CD4-positive, alpha-beta T cell treated with Interleukin-1 beta for 1 hour (primary cell): ENCODE data around the gene HHATL.

Source experiments
- DNase-seq, 2 donors: peaks; one replicate each; pipeline ENCODE4 v3.0.0-alpha.2; 2020 to 2022

HHATL gene

GRCh38 chr3:42683875-42684598 lies 18.6 kb downstream of the HHATL start:
- peak in 1 of 2 donors; percentile 28 for DNase-seq

DNA sequence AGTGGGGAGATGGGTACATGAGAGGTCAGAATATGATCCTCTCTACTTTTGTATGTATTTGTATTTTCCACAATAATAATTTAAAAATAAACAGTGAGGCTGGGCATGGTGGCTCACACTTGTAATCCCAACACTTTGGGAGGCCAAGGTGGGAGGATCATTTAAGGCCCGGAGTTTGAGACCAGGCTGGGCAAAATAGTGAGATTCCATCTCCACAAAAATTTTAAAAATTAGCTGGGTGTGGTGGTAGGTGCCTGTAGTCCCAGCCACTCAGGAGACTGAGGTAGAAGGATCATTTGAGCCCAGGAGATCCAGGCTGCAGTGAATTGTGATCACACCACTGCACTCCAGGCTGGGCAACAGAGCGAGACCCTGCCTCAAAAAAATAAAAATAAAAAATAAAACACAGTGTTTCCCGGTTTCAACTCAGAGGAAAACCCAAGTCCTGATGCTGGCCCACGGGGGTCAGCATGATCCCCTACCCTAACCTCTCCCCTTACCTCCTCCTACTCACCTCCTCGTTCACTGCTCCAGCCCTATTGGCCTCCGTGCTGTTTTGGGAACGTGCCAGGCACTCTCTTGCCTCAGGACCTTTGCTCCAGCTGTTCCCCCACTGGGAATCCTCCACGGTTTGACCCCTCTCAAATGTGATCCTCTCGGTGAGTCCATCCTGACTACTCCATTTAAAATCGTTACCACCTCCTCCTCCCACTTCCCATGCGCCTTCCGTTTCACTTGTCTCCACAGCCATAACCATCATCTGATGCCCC lies 20.1 kb downstream of the HHATL start:
- DNase-seq, result no peak

GRCh38 chr3:42681361-42682038 lies 21.1 kb downstream of the HHATL start:
- no peak for DNase-seq

- DNase-seq, result no peak
Measured at GRCh38 chr3:42680806-42681205, 21.8 kb downstream of the HHATL start.

DNA sequence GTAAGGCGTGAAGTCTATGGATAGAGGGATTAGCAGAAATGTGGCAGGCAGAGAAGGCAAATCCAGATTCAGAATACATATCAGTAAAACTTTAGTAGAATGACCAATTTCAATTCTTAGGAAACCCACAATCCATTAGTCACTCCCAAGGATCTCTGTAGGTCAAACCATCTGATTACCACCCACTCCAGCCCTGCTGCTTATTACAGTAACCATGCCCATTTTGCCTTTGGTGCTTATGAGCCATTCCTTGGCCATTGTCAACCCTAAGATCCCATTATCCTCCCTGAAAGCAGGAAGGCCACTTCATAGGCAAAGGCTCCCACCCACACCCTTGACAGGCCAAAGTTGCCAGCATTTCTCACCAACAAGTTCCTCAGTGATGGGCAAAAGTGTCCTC lies 22.3 kb downstream of the HHATL start:
- DNase-seq, result no peak

GRCh38 chr3:42678447-42678846 lies 24.2 kb downstream of the HHATL start:
- DNase-seq, result no peak

GRCh38 chr3:42675909-42676308 lies 26.7 kb downstream of the HHATL start:
- DNase-seq, result no peak

GRCh38 chr3:42674146-42674545 lies 28.5 kb downstream of the HHATL start:
- no peak for DNase-seq

GRCh38 chr3:42673082-42673481 lies 29.5 kb downstream of the HHATL start:
- DNase-seq, result no peak

DNA sequence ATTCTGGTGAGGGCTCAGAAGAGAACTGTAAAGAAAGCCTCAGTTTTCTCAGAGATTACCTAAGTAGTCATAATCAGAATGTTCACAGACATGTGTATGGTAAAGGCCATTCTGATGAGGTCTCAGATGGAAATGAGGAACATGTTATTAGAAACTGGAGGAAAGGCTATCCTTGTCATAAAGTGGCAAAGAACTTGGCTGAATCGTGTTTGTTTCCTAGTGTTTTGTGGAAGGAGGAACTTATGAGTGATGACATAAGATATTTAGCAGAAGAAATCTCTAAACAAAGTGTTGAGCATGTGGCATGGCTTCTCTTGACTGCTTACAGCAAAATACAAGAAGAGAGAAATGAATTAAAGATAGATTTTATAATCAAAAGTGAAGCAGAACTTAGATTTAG lies 30.1 kb downstream of the HHATL start:
- no peak for DNase-seq

DNA sequence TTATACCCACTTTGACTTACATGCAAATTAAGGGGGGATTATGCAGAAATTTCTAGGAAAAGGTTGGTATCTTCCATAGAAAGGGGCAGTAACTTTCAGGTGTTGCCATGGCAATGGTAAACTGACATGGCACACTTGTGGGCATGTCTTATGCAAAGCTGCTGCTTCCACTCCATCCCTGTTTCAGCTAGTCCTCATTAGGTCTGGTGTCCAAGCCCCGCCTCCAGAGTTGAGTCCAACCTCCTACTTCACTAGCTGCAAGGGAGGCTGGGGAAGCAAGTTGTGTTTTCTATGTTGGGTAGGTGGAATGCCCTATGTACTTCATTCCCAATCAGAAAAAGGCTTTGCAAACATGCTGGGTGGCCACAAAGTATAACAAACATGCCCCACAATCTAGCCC lies 31.9 kb downstream of the HHATL start:
- DNase-seq, result no peak

DNA sequence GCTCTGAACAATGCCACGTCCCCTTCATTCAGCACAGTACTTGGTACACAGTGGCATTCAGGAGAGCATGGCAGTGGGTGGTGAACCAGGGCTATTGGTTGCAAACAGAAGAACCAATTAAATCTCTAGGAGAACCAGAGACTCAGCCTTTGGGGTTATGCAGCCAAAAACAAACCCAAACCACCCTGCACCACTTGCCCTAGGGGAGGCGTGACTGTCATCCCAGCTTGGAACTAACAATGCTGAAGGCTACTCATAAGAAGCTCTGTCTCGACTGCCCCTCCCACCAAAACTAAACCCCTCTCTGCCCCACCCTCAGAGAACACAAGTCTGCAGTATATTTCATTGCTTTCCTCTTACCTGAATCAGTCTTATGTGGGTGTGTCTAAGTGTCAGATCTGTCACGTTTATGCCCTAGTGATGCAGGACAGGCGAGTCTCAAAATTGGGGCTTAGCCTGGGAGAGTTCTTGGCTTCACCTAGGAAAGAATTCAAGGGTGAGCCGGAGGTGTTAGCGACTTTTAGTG lies 32.5 kb downstream of the HHATL start:
- no peak for DNase-seq

GRCh38 chr3:42668793-42669217 lies 33.8 kb downstream of the HHATL start:
- DNase-seq, result no peak

DNA sequence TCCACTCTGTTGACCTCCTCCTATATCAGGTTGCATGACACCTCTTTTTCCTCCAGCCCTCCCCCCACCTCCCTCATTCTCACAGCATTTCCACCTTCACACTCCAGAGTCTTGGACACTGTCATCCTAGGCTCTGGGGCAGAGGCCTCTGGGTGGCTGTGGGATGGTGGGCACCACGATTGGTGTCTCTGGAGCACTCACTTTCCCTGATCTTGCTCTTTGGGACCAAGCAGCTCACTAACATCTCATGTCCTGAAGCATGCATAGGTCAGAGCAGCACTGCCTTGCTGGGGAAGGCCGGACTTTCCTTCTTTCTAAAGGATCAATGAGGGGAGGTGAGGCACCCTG lies 34.2 kb downstream of the HHATL start:
- DNase-seq, result no peak

DNA sequence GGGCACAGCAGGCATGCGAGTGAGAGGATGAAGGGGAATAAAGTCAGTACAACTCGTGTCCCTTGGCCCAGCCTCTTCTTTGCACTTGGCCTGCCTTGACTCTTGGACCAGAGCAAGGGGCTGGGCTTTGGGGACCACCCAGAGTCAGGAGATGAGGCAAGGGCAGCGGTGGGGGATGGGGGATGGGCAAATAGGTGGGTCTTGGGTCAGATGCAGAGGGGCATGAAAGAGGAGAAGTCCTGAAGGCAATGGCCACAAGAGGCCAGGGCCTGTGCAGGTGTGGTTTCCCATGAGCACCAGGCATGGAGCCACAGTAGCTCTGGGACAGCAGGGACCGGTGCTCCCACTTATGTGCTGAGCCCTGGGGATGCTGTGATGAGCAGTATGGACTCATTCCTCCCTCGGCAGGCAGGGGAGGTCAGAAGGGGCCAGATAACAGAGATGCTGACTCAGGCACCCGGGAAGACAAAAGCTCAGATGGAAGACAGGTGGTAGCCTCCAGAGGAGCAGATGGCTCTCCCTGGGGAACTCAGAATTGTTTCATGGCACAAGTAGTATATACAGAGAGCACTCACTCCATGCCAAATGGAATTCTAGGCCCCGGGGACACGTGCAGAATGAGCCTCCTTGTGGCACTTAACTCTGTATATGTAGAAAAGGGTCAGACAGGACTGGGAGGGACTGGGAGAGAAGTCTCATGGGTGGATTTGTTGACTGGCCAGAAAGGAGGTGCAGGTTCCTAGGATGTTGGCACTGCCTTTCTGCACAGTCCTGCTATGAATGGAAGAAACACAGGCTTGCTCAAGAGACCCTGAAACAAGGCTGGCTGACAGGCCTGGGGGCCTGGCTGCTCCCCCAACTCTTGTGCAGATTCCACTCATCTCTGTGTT lies 34.8 kb downstream of the HHATL start:
- no peak for DNase-seq

- no peak for DNase-seq
Measured at GRCh38 chr3:42667096-42667522, 35.5 kb downstream of the HHATL start.

- DNase-seq, result no peak
Measured at GRCh38 chr3:42666577-42666998, 36.0 kb downstream of the HHATL start.

DNA sequence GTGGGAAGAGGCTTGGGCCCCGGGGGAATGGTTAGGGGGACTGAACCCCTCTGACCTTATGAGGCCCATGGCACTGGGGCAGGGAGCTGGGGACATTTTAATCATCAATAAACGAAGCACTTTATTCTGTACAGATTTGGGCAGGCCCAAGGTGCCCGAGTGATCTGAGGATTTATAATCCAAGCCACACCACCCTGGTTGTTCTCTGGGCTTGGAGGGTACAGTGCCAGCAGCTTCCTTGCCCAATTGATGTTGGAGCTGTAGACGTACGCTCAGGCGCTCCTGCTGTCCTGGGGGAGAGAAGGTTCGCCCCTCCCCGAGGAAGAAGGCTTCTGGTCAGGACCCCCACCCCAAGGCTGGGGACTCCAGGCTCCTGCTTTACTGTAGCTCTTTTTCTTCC lies 36.6 kb downstream of the HHATL start:
- no peak for DNase-seq

DNA sequence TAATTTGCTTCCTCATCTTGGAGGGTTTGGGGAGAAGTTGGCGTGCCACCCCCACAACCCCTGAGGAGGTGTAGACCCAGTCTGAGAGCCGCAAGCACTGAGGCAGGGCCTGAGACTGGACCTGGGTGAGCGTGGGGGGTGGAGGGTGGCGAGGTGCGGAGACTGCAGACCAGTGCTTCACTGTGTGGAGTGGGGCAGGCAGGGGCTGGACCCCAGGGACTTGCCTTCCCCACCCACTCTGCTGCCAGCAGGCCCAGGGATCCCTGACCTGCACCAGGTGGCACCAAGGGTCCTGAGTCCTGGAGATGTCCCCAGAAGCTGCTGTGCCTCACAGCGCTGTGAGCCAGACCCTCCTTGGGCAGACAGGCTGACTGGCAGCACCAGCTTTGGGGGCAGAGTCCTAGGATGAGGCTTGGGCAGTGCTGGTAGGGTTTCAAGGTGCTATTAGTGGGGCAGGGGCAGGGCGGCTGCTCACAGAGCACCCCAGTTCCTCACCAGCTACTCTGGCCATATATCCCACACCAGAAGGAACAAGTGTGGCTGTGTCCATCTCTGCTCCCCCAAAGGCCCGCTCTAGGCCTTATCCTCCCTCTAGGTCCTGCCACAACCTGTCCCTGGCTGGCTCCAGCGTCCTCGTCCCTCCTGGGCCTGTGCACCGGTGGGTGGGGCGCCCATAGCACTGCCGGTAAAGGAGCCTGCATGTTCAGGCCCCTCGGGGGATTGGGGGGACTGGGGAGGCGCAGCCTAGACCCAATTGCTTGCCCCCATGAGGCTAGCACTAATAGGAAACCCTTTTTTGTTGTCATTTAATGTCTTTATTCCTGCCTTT lies 37.3 kb downstream of the HHATL start:
- DNase-seq, result no peak

GRCh38 chr3:42664438-42664803 lies 38.2 kb downstream of the HHATL start:
- no peak for DNase-seq

DNA sequence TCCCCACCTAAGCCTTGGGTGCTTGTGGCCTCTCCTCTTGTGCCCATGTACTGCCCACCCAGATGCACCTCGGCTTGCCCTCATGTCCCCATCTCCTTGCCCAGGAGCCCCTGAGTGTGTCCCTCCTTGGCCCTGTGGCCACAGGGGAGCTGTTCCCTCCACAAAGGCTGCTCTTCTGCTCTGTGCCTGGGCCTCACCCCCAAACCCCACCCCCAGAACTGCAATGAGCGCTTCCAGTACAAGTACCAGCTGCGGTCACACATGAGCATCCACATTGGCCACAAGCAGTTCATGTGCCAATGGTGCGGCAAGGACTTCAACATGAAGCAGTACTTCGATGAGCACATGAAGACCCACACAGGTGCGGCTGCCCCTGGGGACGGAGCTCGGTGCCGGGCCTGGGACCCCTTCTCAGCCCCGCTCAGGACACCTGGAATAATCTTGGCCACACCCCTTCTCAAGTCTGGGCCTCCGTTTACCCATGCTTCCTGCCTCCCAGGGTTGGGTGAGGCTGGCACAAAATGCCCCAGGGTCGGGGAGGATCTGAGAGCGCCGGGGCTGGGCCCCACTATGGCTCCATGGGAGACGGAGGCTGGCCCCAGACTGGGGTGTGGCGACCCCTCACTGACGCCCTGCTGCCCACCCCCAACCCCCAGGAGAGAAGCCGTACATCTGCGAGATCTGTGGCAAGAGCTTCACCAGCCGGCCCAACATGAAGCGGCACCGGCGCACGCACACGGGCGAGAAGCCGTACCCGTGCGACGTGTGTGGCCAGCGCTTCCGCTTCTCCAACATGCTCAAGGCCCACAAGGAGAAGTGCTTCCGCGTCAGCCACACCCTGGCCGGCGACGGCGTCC lies 38.8 kb downstream of the HHATL start:
- DNase-seq, result peak in 1 of 2 donors; percentile 54
